GM19455 (cell line): Measurements from ENCODE around the gene SMIM44.
"Not testable (repeated sequence)": the region's sequence is repeated elsewhere in the genome, so short reads cannot be mapped to it uniquely, and the experiment has no call there.

Experiments
- ATAC-seq: cut with Tn5 transposase; IDR thresholded peaks from one replicate; pipeline ENCODE4 v1.9.1; 2021; ENCODE audit not compliant: unreplicated experiment

Gene SMIM44

DNA sequence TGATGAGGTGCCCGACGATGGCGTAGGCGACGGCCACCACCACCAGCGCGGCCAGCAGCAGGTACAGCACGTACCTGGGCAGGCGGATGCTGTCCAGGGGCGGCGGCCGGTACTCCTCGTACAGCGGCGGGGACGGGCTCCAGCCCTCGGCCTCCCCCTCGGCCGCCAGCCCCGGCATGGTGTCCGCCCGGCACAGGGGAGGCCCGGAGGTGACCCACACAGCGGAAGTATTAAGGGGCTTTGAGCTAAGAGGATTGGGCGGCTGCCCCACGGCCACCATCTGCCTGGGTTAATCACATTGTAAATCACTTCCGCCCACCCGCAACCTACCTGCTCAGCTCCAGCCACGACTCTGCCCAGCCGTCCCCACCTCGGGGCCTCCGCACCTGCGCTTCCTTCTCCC is at the start of gene SMIM44:
SMIM44 (minus strand) TSS at position 216 of the 403 bp plus-strand sequence; CDS start at position 178, 38 bp downstream.
- ATAC-seq = no peak

DNA sequence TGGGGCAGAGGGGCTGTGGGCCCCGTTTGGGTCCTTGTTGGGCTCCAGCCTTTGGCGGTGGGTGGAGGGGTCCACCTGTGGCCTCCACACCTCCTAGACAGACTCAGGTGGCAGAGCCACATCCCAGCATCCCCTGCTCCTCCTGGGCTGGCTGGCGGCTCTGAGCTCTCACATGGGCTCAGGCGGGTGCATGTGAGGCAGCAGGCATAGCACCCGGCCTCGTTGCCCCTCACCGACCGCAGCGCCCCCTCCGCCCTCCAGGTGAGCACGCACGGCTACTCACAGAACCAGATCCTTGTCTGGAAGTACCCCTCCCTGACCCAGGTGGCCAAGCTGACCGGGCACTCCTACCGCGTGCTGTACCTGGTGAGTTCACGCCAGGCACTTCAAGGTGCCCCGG is 49.8 kb upstream of the SMIM44 start:
- ATAC-seq = no peak

DNA sequence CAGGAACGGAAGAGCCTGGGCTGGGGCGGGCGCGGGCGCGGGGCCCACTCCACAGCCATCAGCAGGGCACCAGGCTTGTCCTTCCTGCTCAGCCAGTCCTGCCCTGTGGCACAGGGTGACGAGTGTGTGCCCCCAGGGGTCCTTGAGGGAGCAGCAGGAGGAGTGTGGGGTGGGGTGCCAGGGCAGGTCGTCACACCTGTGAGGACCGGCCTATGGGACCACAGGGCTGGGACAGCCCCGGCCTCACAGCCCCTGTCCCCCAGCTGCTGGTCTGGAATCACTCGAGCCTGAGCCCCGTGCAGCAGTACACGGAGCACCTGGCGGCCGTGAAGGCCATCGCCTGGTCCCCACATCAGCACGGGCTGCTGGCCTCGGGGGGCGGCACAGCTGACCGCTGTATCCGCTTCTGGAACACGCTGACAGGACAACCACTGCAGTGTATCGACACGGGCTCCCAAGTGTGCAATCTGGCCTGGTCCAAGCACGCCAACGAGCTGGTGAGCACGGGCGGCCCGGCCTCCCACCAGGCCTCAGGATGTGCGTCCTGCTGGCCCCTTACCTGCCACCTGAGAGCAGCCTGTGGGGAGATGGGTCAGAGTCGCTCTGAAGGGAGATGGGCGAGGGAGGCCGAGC is 49.0 kb upstream of the SMIM44 start:
- ATAC-seq = no peak

GRCh38 chr19:3531716-3532115 is 48.5 kb upstream of the SMIM44 start:
- ATAC-seq = no peak

DNA sequence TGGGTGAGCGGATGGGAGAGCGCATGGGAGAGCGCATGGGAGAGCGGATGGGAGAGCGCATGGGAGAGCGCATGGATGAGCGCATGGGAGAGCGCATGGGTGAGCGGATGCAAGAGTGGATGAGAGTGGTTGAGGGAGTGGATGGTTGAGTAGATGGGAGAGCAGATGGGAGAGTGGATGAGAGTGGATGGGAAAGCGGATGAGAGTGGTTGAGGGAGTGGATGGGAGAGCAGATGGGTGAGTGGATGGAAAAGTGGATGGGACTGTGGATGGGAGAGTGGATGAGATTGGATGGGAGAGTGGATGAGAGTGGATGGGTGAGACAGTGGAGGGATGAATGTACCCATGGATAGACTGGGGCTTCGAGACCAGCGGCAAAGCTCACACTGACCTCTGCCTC is 47.1 kb upstream of the SMIM44 start:
- no peak for ATAC-seq

- not testable (repeated sequence) for ATAC-seq
Observed at GRCh38 chr19:3529299-3529698, 46.1 kb upstream of the SMIM44 start.

DNA sequence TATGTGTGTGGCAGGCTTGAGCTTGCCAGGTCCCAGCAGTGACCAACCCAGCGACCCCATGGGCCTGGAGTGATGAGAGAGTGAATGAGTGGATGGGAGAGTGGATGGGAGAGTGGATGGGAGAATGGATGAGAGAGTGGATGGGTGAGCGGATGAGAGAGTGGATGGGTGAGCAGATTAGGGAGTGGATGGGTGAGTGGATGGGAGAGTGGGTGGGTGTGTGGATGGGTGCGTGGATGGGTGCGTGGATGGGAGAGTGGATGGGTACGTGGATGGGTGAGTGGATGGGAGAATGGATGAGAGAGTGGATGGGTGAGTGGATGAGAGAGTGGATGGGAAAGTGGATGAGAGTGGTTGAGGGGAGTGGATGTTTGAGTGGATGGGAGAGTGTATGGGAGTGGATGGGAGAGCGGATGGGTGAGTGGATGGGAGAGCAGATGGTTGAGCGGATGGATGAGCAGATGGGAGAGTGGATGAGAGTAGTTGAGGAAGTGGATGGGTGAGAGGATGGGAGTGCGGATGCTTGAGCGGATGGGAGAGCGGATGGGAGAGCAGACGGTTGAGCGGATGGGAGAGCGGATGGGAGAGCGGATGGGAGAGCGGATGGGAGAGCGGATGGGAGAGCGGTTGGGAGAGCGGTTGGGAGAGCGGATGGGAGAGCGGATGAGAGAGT is 45.4 kb upstream of the SMIM44 start:
- ATAC-seq = no peak

DNA sequence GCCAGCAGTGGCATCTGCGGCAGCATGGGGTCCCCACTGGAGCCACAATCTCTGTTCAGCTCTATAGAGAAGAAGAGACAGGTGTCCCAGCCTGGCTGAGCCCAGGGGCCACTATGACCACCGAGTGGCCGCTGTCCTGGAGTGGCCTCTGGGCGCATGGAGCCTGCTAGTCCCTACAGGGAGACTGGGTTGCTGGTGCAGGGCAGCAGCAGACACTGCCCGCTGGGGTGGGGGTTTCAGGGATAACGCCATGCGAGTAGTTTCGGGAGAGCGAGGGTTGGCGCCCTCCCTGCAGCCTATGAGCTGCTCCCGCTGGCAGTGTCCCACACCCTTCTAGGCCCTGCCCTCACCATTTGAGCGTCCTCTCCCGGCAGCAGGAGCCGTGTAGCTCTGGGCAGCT is 44.8 kb upstream of the SMIM44 start:
- no peak for ATAC-seq

- no peak for ATAC-seq
Observed at GRCh38 chr19:3527238-3527910, 44.1 kb upstream of the SMIM44 start.

GRCh38 chr19:3526507-3527237 is 43.4 kb upstream of the SMIM44 start:
- no peak for ATAC-seq

DNA sequence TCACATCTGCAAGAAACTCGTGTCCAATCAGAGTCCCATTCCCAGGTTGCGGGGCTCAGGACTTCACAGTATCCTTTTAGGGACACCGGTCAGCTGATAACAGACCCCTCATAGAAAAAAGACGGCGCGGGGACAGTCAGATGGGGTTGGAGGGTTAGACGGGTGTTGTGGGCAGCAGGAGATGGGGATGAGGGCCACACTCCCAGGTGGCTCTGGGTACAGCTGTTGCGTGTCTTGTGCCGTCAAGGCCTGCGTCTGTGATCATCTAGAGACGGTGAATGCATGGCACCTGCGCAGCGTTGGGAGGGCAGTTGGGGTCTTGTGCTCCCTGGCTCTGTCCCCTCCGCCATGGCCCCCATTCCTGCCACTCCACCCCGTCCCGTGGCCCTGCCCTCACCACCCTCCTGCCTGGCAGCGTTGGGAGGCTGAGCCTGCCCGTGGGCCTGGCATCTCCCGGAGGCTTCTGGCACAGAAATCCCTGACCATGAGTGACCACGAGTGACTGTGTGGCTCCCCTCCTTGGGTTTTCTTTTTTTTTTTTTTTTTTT is 41.7 kb upstream of the SMIM44 start:
- no peak for ATAC-seq

DNA sequence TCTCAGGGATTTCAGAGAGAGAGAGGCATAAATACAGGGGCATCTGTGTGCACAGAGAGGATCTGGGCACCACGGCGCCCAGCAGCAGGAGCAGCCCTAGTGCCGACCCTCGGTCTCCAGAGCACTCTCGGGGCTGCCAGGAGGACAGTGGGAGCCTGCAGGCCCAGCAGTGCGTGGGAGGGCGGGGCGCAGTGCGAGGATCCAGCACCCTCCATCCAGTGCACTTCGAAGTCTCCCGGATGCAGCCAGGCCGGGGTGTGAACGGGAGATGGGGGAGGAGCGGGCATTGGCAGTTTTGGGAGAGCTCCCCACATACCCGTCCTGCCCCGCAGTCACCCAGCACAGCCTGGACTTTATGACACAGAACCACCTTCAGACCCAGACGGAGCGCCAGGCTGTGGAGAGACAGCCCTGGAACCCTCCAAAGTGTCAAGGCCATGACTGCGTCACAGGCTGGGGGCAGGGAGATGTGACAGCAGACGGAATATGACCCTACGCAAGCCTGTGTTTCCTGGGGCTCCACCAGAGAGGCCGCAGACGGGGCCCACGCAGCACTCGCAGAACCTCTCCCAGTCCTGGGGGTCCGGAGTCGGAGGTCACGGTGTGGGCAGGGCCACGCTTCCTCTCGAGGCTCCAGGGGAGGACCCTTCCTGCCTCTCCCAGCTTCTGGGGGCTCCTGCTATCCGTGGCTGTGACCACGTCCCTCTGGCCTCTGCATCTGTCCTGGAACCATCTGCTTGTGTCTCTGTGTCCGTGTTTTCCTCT is 41.0 kb upstream of the SMIM44 start:
- ATAC-seq = no peak

DNA sequence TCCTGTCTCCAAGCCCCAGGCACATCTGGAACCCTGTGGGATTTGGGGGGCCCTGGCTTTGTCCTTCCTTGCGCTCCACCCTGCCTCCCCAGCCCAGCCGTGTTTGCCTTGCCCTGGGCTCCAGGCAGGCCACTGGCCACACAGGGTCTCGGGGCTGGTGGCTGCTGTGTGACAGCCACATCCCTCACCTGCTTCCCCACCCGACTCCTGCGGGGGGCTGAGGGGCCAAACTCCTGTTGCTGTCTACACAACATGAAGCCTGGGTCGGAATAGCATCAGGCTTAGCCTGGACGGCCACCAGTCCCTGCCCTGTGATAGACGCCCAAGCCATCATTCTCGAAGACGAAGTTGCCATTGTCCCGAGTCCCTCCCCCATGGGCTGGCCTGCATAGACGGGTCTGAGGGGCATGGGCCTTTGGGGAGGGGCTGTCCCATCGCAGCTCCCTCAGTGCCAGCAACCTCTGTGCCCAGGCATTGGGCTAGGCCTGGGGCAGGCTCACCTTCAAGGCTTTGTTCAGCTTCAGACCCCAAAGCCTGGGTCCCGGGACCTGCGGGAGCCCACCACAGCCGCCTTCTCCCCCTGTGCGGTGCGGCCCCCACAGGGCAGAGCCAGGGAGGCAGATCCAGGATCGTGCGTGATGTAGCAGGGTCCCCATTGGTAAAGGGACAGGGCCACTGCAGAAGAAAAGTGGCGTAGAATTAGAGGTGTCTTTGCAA is 40.3 kb upstream of the SMIM44 start:
- ATAC-seq = no peak

- ATAC-seq = no peak
Observed at GRCh38 chr19:3522421-3523360, 39.5 kb upstream of the SMIM44 start.

GRCh38 chr19:3521104-3521445 is 37.8 kb upstream of the SMIM44 start:
- ATAC-seq = no peak

- no peak for ATAC-seq
Observed at GRCh38 chr19:3520166-3521103, 37.2 kb upstream of the SMIM44 start.

DNA sequence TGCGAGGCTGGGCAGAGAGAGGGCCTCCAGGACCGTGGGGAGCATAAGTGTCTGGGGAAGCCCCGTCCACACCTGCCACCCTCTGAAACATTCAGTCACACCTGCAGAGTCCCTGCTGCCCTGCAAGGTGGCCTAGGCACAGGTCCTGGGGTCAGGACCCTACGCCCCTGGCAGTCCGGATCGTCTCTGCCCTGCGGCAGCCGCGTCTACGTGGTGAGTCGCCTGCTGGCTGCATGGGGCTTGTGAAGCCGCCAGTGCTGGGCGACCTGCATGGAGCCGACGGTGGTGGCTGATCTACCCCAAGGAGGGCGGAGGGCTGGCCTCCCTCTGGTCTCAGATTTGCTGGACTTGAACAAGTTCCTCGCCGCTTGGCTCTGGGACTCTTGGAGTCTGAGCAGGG is 35.9 kb upstream of the SMIM44 start:
- ATAC-seq = no peak

DNA sequence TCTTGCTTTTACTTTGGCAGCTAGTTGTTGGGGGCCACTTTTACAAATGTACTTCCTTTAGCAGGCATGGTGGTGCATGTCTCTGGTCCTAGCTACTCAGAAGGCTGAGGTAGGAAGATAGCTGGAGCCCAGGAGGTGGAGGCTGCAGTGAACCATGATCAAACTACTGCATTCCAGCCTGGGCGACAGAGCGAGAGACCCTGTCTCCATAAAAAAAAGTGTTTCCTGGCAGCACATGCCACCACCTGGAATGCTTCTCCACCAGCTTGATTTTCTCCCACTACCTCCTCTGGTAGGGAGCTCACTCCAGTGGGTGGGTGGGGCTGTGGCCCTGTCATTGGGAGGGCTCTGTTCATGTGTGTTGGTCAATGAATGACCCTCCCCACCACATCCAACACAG is 35.4 kb upstream of the SMIM44 start:
- no peak for ATAC-seq
